Measurements from ENCODE around the gene PHTF2.
A peak's percentile ranks its signal among the peaks of the same experiment; 100 is the strongest.
"Not testable (repeated sequence)": the region's sequence is repeated elsewhere in the genome, so short reads cannot be mapped to it uniquely, and the experiment has no call there.

PHTF2 gene

GRCh38 chr7:77830649-77831355, 32.2 kb downstream of the PHTF2 start:
- DNase-seq (ENCODE audit: low spot score) = no peak

DNA sequence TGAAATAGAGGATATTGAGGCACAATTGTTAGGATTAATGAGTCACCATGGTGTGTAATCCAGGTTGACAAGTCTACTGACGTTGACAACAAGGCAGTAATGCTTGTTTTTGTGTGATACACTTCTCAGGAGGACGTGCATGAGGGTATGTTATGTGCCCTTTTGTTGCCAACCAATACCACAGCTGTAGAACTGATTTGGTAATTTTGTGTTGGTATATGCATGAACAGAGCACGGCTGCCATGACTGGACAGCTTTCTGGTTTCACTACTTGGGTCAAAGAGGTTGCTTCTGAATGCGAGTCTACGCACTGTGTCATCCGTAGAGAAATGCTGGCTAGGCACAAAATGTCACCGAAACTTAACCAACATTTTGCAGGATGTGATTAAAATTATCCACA, 32.9 kb downstream of the PHTF2 start:
- no peak for DNase-seq (ENCODE audit: low spot score)

- DNase-seq (ENCODE audit: low spot score) = no peak
These were observed 33.4 kb downstream of the PHTF2 start for GRCh38 chr7:77831953-77832352.

GRCh38 chr7:77833136-77833535, 34.6 kb downstream of the PHTF2 start:
- DNase-seq (ENCODE audit: low spot score) = no peak

- DNase-seq (ENCODE audit: low spot score) = not testable (repeated sequence)
These were observed 37.9 kb downstream of the PHTF2 start for GRCh38 chr7:77836425-77836824.

DNA sequence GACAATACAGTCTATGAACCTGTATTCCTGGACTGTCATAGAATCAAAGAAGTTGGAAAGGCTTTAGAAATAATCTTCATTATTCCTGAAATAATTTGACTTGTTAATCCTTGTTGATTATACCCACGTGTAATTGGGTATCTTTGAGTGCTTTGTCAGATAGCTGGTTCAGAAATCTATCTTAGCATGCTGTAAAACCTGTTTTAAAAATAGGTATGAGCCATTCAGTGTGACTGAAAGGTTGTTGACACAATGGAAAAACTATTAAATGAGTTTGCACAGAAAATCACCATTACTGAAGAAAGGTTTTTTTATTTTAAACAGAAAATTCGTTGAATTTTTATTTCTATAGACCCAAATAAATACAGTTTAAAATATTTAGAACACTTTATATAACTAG, 38.7 kb downstream of the PHTF2 start:
- no peak for DNase-seq (ENCODE audit: low spot score)

DNA sequence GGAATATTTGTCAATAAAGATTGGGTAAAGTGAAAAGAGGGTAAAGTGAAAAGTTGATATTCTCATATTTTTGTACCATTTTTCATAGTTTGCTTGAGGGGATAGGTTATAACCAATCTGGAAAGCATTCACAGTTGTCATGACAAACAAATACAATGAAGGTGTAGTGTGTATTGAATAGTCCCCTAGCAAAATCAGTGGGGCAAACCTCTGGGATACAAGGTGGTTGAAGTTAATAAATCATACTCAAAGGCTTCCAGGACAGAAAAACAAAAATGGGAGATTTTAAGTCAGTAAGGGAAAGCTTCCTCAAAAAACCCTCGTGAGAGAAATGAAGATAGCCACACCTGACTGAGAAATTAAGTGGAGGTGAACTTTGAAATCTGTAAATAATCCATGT, 39.4 kb downstream of the PHTF2 start:
- DNase-seq (ENCODE audit: low spot score) = no peak

DNA sequence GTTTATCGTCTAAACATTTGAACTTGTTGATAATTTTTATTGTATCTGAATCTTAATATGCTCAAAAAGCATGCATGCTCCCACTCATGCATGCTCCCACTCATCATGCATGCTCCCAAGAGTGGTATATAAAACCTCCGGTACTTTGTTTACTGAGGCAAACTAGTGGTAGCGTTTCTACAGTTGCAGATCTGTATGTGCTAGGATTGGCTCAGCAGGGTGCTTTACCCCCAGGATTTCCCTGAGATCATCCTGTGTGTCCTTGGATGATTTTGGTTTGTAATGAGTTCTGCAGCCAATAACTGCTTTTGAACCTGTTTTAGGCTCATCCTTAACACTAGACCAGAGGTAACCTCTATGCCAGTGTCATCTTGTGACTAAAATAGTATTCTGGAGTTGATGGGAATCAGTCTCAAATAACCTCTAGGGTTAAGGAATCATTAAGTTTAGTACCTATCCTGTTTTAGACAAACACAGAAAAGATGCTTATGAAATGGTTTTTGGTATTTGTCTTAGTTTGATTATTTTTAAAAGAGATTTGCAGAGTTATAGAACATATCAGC, 40.4 kb downstream of the PHTF2 start:
- no peak for DNase-seq (ENCODE audit: low spot score)

GRCh38 chr7:77839919-77840318, 41.3 kb downstream of the PHTF2 start:
- no peak for DNase-seq (ENCODE audit: low spot score)

DNA sequence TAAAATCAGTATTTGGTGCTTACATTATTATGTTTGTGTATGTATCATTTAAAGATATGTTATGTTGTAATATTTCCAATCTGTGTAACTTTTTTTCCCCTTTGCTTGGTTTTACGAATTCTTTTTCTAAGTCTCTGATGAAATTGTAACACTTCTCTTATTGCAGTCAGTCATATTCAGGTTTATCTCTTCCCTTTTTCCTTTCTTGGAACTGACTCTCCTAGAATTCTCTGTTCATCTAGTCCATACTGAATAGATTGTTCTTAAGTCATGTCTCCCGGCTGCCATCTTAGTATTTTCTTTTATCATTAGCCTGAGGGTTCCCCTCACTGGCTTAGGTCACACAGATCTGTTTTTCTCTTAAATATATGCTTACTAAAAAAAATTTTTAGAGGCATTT, 44.6 kb downstream of the PHTF2 start:
- no peak for DNase-seq (ENCODE audit: low spot score)

DNA sequence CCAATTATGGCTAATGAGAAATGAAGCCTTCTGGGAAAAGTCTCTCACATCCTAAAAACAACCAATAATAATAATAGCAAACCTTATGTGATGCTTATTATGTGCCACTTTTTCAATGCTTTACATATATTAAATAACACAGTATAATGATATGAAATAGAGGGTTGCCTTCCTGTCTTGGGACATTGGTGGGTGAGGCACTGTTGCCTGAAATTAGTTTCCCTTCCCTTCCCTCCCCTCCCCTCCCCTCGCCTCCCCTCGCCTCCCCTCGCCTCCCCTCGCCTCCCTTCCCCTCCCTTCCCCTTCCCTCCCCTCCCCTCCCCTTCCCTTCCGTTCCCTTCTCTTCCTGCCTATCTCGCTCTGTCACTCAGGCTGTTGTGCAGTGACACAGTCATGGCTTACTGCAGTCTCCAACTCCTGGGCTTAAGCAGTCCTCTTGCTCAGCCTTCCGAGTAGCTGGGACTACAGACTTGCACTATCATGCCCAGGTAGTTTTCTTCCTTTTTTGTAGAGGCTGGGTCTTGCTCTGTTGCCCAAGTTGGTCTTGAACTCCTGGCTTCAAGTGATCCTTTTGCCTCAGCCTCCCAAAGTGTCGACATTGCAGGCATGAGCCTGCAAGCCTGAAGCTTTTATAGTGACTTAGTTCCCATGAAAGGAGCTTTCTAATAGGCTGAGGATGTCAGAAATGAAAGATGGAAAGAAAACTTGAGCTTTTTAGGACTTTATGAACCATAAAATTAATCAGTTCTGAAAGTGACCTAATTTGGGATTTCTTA, 47.9 kb downstream of the PHTF2 start:
- no peak for DNase-seq (ENCODE audit: low spot score)

- no peak for DNase-seq (ENCODE audit: low spot score)
These were observed 57.0 kb downstream of the PHTF2 start for GRCh38 chr7:77855371-77856083.

DNA sequence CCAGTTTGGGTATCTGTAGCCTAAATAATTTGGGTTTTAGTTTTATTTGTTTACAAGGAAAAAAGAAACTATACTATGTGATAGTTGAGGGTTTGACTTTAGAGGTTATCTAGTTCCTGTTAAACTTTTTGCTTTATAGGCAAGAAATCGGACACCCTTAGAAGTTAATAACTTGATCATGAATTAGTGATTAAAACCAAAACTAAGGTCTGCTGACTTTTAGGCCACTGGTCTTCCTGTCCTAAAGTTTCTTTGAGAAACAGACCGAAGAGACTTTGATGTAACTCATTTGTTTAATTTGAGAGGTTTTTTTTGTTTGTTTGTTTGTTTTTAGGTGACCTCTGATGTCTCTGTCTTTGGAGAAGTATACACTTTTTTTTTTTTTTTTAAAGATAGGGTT, 59.7 kb downstream of the PHTF2 start:
- no peak for DNase-seq (ENCODE audit: low spot score)

- DNase-seq (ENCODE audit: low spot score) = no peak
These were observed 60.8 kb downstream of the PHTF2 start for GRCh38 chr7:77859343-77859742.

- no peak for DNase-seq (ENCODE audit: low spot score)
These were observed 64.1 kb downstream of the PHTF2 start for GRCh38 chr7:77862691-77863090.

DNA sequence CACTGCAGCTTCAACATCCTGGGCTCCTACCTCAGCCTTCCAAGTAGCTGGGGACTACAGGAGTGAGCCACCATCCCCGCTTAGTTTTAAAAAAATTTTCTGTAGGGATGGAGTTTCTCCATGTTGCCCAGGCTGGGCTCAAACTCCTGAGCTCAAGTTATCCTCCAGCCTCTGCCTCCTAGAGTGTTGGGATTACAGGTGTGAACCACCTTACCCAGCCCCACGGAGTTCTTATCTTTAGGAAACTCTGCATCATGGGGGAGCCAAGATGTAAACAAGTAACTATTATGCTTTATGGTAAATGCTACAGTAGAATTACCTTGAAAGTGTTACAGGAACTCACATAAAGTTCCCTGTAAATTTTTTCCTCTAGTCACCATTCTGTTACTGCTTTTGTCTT, 65.3 kb downstream of the PHTF2 start:
- DNase-seq (ENCODE audit: low spot score) = no peak

DNA sequence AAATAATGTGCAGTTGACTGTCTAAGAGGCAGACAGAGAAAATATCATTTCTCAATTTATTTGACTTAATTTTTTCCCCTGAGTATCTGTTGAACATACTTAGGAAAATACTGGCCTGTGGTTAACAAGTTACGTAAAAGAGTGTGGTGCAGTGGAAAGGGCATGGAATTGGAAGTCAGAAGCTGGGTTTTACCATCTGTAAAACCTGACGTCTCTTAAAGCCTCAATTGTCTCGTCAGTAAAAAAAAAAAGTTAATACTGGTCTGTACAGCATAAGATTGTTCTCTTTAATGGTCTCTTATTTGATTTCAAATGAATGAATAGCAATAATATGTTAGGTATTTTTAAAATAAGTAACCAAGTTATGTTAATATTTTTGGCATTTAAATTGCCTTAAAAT, 67.8 kb downstream of the PHTF2 start:
- no peak for DNase-seq (ENCODE audit: low spot score)

DNA sequence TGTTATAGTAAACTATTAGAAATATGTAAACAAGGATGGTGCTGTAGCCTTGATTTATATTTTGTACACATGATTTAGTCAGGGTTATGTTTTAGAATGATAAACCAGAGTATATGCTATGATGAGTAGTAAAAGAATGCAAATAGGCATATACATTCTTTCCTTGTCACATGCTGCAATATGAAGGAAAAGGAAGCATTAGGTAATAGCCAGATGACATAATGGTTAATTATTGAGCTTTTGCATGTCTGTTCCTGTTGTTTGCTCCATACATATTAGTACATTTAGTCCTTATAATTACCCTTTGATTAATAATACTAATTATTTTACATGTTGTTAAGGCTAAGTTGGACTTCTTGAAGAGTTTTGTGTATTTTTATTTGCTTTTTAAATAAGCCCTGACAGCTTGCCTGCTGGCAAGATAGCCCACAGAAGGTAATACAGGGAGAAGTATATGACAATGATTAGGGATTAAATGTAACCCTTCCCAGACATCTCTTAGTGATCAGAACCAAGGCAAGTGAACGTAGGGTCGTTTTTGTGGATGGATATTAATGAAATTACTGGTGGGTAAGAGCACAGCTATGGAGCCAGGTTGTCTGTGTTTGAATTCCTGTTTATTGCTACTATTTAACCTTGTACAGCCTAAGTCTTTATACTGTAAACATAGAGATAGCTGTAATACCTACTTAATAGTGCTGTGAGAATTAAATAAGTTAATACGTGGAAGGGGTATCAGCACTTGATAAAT, 68.4 kb downstream of the PHTF2 start:
- DNase-seq (ENCODE audit: low spot score) = peak; percentile 78

DNA sequence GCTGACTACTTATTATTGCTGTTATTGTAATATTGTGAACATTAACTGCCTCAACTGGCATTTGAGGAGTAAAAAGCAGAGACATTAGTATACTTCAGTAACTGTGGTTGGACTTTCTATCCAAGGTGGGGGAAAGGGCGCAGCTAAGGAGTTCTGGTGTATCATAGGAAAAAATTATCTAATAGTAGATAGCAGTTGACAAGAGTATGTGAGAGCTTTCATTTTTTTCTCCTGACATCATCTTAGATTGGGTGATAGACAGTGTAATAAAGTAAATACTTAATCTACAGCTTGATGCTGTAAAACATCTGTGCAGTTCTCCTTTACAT, 68.9 kb downstream of the PHTF2 start:
- no peak for DNase-seq (ENCODE audit: low spot score)

- not testable (repeated sequence) for DNase-seq (ENCODE audit: low spot score)
These were observed 73.7 kb downstream of the PHTF2 start for GRCh38 chr7:77872256-77872655.

- DNase-seq (ENCODE audit: low spot score) = not testable (repeated sequence)
These were observed 75.1 kb downstream of the PHTF2 start for GRCh38 chr7:77873416-77874327.
